NCI-H510A treated with DMSO at 0.1 percent for 48 hours (cell line): ENCODE results near the gene SLC25A14.

Experiments
- DNase-seq: peaks from one replicate; lab custom pipeline; 2025; lab: John Stamatoyannopoulos, UW

Gene SLC25A14

GRCh38 chrX:130378024-130378669 is 38.4 kb downstream of the SLC25A14 start:
- DNase-seq: no peak

GRCh38 chrX:130385520-130385919 is 45.8 kb downstream of the SLC25A14 start, which contains the start of gene GPR119:
GPR119 (minus strand) TSS chrX:130385674; CDS start chrX:130385447, 227 bp downstream.
- DNase-seq: no peak

- DNase-seq: peak; percentile 7
Measured at GRCh38 chrX:130386408-130386808, 46.7 kb downstream of the SLC25A14 start.

- peak; percentile 36 for DNase-seq
Measured at GRCh38 chrX:130393451-130394074, 53.8 kb downstream of the SLC25A14 start.

GRCh38 chrX:130395341-130395740 is 55.6 kb downstream of the SLC25A14 start:
- no peak for DNase-seq

GRCh38 chrX:130401415-130402207 is 61.9 kb downstream of the SLC25A14 start, which contains the start of gene RBMX2:
RBMX2 (plus strand) TSS chrX:130401987; CDS start chrX:130402033, 46 bp downstream.
- DNase-seq: peak; percentile 52

- DNase-seq: no peak
Measured at GRCh38 chrX:130402208-130402684, 62.5 kb downstream of the SLC25A14 start.

- no peak for DNase-seq
Measured at GRCh38 chrX:130413415-130413814, 73.7 kb downstream of the SLC25A14 start.

GRCh38 chrX:130414800-130415199 is 75.1 kb downstream of the SLC25A14 start:
- DNase-seq: no peak

- no peak for DNase-seq
Measured at GRCh38 chrX:130415201-130415600, 75.5 kb downstream of the SLC25A14 start.

- DNase-seq: no peak
Measured at GRCh38 chrX:130416785-130417184, 77.1 kb downstream of the SLC25A14 start.

GRCh38 chrX:130418066-130418465 is 78.3 kb downstream of the SLC25A14 start:
- no peak for DNase-seq

GRCh38 chrX:130418740-130419139 is 79.0 kb downstream of the SLC25A14 start:
- DNase-seq: no peak

- DNase-seq: no peak
Measured at GRCh38 chrX:130419263-130419662, 79.5 kb downstream of the SLC25A14 start.
